ENCODE results near the gene FANCG. TPM values are rescaled to one million over a fixed set of nuclear protein-coding genes. Genes with fewer than 3 reads are reported as not detected.

The FANCG gene
- total RNA-seq, 1 experiment from 2014 or later, result 20.2 TPM

DNA sequence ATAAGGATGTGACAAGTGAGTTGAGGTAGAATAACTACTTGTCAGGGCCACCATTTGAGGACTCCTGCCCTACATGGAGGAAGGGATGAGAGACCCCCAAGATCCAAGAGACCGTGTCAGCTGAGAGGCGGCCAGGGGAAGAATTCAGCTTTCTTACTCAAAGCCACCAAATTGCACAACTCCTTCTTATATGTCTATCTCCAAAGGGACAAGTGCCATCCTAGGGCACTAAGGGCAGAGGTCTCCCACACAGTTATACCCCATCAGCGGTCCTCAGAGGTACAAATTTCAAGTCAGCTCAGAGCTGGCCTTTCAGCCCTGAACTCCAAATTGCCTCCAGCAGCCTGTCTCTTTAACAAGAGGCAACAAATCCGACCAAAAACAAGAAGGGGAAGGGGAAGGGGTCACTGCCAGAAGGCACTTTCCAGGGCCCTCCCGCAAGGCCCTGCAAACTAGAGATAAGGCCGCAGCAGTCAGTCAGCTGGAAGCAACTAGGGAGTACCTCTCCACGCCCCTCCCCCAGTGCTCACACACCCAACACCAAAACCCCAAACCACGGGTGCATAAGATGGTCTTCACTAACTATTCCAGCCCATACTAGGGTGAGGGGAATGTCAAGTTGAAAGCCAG is 29.3 kb upstream of the FANCG start:
- Mint-ChIP-seq H3K4me3 (ENCODE audit: unreplicated experiment) (no peak overlapping the region), H3K9me3 (ENCODE audit: unreplicated experiment) (no peaks in the 10 kb centered on the region), H3K4me1 (ENCODE audit: insufficient read depth, unreplicated experiment) (peaks cover 38% of the 10 kb centered on the region), H3K27me3 (ENCODE audit: insufficient read depth, unreplicated experiment) (no peaks in the 10 kb centered on the region), H3K36me3 (ENCODE audit: insufficient read depth, unreplicated experiment) (peaks cover 47% of the 10 kb centered on the region), H3K27ac (ENCODE audit: low read depth, unreplicated experiment) (no peak overlapping the region)
- TF ChIP-seq, protein P1, sequence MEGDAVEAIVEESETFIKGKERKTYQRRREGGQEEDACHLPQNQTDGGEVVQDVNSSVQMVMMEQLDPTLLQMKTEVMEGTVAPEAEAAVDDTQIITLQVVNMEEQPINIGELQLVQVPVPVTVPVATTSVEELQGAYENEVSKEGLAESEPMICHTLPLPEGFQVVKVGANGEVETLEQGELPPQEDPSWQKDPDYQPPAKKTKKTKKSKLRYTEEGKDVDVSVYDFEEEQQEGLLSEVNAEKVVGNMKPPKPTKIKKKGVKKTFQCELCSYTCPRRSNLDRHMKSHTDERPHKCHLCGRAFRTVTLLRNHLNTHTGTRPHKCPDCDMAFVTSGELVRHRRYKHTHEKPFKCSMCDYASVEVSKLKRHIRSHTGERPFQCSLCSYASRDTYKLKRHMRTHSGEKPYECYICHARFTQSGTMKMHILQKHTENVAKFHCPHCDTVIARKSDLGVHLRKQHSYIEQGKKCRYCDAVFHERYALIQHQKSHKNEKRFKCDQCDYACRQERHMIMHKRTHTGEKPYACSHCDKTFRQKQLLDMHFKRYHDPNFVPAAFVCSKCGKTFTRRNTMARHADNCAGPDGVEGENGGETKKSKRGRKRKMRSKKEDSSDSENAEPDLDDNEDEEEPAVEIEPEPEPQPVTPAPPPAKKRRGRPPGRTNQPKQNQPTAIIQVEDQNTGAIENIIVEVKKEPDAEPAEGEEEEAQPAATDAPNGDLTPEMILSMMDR (IDR thresholded peaks at IDR 0.05; ENCODE audit: unreplicated experiment), result no peak
- ChIA-PET POLR2A (interaction anchor here (8.9 kb wide), 1 partner anchor 7 kb away, joined by 97 read pairs; the partner anchor contains the start of gene STOML2), CTCF (interaction anchor here (1.6 kb wide), 1 partner anchor 12 kb away, joined by 7 read pairs; the partner anchor contains the start of gene PIGO)
- no peak for DNase-seq (ENCODE audit: unreplicated experiment)
- BruUV-seq (replicated peaks), result no TSS peak
- intact Hi-C loops (cut with micrococcal nuclease), result no loop called here

DNA sequence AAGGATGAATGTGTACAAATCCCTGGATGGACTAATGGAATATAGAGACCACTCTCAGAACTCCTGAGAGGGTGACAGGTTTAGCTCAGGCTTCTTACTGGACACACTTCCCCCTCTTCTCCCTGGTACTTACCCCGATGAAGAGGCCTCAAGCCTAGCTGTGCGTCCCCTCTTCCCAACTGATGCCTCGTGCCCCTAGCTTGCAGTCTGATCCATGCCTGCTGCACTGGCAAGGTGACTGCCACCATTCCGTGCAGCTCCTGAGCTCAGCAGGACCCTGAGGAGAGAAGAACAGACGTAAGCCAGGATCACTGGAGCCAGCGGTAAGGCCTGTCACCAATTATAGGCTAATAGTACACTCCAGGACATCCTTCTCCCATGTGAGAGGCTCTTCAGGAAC is 28.7 kb upstream of the FANCG start:
- no peak overlapping the region for H3K4me3 Mint-ChIP-seq (ENCODE audit: unreplicated experiment)
- no peak overlapping the region for H3K27ac Mint-ChIP-seq (ENCODE audit: low read depth, unreplicated experiment)
- no peaks in the 10 kb centered on the region for H3K27me3 Mint-ChIP-seq (ENCODE audit: insufficient read depth, unreplicated experiment)
- H3K9me3 Mint-ChIP-seq (ENCODE audit: unreplicated experiment), result no peaks in the 10 kb centered on the region
- peaks cover 46% of the 10 kb centered on the region for H3K36me3 Mint-ChIP-seq (ENCODE audit: insufficient read depth, unreplicated experiment)
- CTCF ChIA-PET, result interaction anchor here (0.6 to 1.6 kb wide), 2 partner anchors 11 to 437 kb away, joined by 3 to 7 read pairs; partner anchors contain the start of gene PIGO
- H3K4me1 Mint-ChIP-seq (ENCODE audit: insufficient read depth, unreplicated experiment), result peaks cover 36% of the 10 kb centered on the region
- TF ChIP-seq, protein P1 (IDR thresholded peaks at IDR 0.05; ENCODE audit: unreplicated experiment), result no peak
- no TSS peak for BruUV-seq (replicated peaks)
- POLR2A ChIA-PET, result no interaction called here
- intact Hi-C loops (cut with micrococcal nuclease), result no loop called here
- DNase-seq (ENCODE audit: unreplicated experiment), result no peak

DNA sequence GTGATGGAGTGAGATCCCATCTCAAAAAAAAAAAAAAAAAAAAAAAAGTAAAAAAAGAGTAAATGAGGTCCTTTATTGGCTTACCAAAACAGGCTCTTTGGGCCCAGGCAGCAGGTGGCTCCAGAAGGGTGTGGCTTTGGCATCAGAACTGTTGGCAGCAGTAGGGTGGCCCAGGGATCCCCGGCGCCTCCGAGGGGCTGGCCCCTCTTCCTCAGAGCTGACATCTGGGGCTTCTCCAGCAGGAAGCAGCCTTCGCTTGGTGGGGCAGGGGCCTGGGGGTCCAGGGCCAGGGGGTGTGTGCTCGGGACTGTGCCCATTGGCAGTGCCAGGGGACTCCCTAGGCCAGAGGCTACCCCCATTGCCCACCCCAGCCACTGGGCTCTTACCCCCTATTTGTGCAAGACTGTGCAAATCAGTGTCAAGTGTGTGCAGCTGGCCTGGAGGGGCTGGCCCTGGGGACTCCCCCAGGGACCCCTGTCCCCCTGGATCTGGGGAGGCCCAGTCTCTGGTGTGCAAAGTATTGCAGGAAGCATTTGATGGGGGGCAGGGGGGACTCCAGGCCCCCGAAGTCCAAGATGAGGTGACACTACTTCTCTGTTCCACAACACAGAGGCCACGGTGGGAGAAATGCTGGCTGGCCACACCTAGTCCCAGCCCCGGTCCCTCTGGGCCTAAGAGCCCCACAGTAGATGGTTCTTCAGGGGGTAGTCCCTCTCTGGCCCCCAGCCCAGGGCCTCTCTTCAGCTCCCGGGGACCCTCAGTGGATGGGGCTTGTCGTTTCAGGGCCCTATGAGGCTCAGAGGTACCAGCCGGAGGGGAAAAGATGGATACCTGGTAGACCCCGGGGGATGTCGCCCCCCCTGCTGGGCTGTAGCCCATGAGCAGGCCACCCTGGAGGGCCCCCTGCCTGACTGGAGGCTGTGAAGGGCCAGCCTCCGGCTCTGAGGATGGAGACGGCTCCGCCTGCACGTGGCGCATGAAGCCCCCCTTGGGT is 27.9 kb upstream of the FANCG start:
- peaks cover 40% of the 10 kb centered on the region for H3K4me1 Mint-ChIP-seq (ENCODE audit: insufficient read depth, unreplicated experiment)
- H3K27ac Mint-ChIP-seq (ENCODE audit: low read depth, unreplicated experiment), result no peak overlapping the region
- no TSS peak for BruUV-seq (replicated peaks)
- TF ChIP-seq, protein P1 (IDR thresholded peaks at IDR 0.05; ENCODE audit: unreplicated experiment), result no peak
- intact Hi-C loops (cut with micrococcal nuclease), result no loop called here
- no peak overlapping the region for H3K4me3 Mint-ChIP-seq (ENCODE audit: unreplicated experiment)
- ChIA-PET CTCF (interaction anchor here (0.6 to 3.6 kb wide), 4 partner anchors 10 to 438 kb away, joined by 3 to 21 read pairs (median 6); partner anchors contain the start of gene PIGO), POLR2A (no interaction called here)
- no peaks in the 10 kb centered on the region for H3K27me3 Mint-ChIP-seq (ENCODE audit: insufficient read depth, unreplicated experiment)
- H3K36me3 Mint-ChIP-seq (ENCODE audit: insufficient read depth, unreplicated experiment), result peaks cover 53% of the 10 kb centered on the region
- no peak for DNase-seq (ENCODE audit: unreplicated experiment)
- no peaks in the 10 kb centered on the region for H3K9me3 Mint-ChIP-seq (ENCODE audit: unreplicated experiment)

DNA sequence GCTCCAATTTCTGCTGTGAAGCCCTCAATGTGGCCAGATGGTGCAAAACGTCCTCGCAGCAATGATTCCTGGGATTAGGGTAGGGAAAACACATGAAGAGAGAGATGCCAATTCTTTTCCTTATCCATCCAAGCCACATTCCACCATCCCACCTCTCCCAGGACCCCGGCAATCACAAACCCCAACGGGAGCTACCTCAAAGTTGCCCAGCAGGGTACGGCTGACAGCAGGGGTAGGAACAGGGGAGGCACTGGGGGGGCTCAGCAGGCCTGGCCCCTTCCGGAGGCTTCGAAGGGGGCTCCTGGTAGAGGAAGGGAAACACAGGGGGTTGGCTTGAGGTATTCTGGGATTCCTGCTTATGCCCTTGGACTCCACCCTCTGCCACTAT is 26.6 kb upstream of the FANCG start:
- ChIA-PET POLR2A (interaction anchor here (1.2 to 8.0 kb wide), 2 partner anchors 7 to 10 kb away, joined by 3 to 97 read pairs; partner anchors contain the start of genes ATOSB and PIGO), CTCF (interaction anchor here (0.8 to 3.6 kb wide), 3 partner anchors 10 to 371 kb away, joined by 3 to 21 read pairs (median 5); partner anchors contain the start of gene PIGO)
- Mint-ChIP-seq H3K36me3 (ENCODE audit: insufficient read depth, unreplicated experiment) (peaks cover 53% of the 10 kb centered on the region), H3K27ac (ENCODE audit: low read depth, unreplicated experiment) (peak overlapping the region; percentile 67), H3K4me1 (ENCODE audit: insufficient read depth, unreplicated experiment) (peaks cover 35% of the 10 kb centered on the region), H3K4me3 (ENCODE audit: unreplicated experiment) (no peak overlapping the region), H3K27me3 (ENCODE audit: insufficient read depth, unreplicated experiment) (no peaks in the 10 kb centered on the region), H3K9me3 (ENCODE audit: unreplicated experiment) (no peaks in the 10 kb centered on the region)
- intact Hi-C loops (cut with micrococcal nuclease), result no loop called here
- no peak for DNase-seq (ENCODE audit: unreplicated experiment)
- BruUV-seq (replicated peaks), result no TSS peak
- TF ChIP-seq, protein P1 (IDR thresholded peaks at IDR 0.05; ENCODE audit: unreplicated experiment), result no peak

Data from MCF 10A (cell line).